ENCODE measurements around the gene PLEKHH2.

GRCh38 chr2:43777306-43777926 lies 140.4 kb downstream of the PLEKHH2 start:
- TF ChIP-seq POLR2AphosphoS5 (IDR thresholded peaks at IDR 0.05; ENCODE audit: low read depth, low read length), result no peak
- TF ChIP-seq TAF1 (IDR thresholded peaks at IDR 0.05; ENCODE audit: borderline replicate concordance, insufficient read depth, low read length), result no peak
- TF ChIP-seq SIN3A (IDR thresholded peaks at IDR 0.05; ENCODE audit: borderline replicate concordance, insufficient read depth, low read length), result no peak

Data from PFSK-1 (cell line).